Measurements from ENCODE around the gene CISD3. TPM values are rescaled to one million over a fixed set of nuclear protein-coding genes. Genes with fewer than 3 reads are reported as not detected.
A peak's percentile ranks its signal among the peaks of the same experiment; 100 is the strongest.

Gene CISD3
- total RNA-seq, 2 donors from 2014 or later: 17.1 to 17.8 TPM

DNA sequence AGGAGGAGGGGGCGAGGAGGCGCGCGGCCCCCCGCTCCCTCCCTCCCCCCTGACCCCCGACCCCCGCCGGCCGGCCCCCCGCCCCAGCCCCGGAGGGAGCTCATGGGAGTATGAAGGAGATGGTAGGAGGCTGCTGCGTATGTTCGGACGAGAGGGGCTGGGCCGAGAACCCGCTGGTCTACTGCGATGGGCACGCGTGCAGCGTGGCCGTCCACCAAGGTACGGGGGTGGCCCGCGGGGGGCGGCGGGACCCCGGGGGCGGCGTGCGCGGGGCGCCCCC is 24.7 kb upstream of the CISD3 start:
- Histone ChIP-seq H3K27ac (peak overlapping the region; percentile 96 to 98), H3K27me3 (replicated peaks; ENCODE audit: insufficient read depth) (no peaks in the 10 kb centered on the region), H3K9me3 (no peaks in the 10 kb centered on the region), H3K36me3 (peaks cover 0 to 4% of the 10 kb centered on the region in 2 donors), H3K4me3 (peak overlapping the region; percentile 86 to 98), H3K4me1 (replicated peaks) (peaks cover 4% of the 10 kb centered on the region)
- DNase-seq (ENCODE audit: low spot score): no peak
- intact Hi-C loops (cut with DNase I): loop anchor here (1.0 kb wide), 1 partner anchor 25 kb away; the partner anchor contains the start of gene CISD3
- WGBS: under 1% methylated on average over 14 of the region's 32 CpGs
- TF ChIP-seq, protein P1, sequence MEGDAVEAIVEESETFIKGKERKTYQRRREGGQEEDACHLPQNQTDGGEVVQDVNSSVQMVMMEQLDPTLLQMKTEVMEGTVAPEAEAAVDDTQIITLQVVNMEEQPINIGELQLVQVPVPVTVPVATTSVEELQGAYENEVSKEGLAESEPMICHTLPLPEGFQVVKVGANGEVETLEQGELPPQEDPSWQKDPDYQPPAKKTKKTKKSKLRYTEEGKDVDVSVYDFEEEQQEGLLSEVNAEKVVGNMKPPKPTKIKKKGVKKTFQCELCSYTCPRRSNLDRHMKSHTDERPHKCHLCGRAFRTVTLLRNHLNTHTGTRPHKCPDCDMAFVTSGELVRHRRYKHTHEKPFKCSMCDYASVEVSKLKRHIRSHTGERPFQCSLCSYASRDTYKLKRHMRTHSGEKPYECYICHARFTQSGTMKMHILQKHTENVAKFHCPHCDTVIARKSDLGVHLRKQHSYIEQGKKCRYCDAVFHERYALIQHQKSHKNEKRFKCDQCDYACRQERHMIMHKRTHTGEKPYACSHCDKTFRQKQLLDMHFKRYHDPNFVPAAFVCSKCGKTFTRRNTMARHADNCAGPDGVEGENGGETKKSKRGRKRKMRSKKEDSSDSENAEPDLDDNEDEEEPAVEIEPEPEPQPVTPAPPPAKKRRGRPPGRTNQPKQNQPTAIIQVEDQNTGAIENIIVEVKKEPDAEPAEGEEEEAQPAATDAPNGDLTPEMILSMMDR (IDR thresholded peaks at IDR 0.05): no peak
- no peak for TF ChIP-seq POLR2AphosphoS5 (IDR thresholded peaks at IDR 0.05)
- TF ChIP-seq POLR2A (IDR thresholded peaks at IDR 0.05): no peak

- H3K9me3 ChIP-seq: no peaks in the 10 kb centered on the region
- under 1% methylated on average over 27 of the region's 38 CpGs for WGBS
- TF ChIP-seq POLR2A (IDR thresholded peaks at IDR 0.05): no peak
- TF ChIP-seq, protein P1 (IDR thresholded peaks at IDR 0.05): no peak
- TF ChIP-seq POLR2AphosphoS5 (IDR thresholded peaks at IDR 0.05): no peak
- peak overlapping the region; percentile 86 to 98 for H3K4me3 ChIP-seq
- intact Hi-C loops (cut with DNase I): loop anchor here (1.0 kb wide), 1 partner anchor 24 kb away; the partner anchor contains the start of gene CISD3
- H3K27ac ChIP-seq: peak overlapping the region; percentile 96 to 98
- H3K27me3 ChIP-seq (replicated peaks; ENCODE audit: insufficient read depth): no peaks in the 10 kb centered on the region
- peaks cover 0 to 4% of the 10 kb centered on the region in 2 donors for H3K36me3 ChIP-seq
- DNase-seq (ENCODE audit: low spot score): peak; percentile 49
- peaks cover 4% of the 10 kb centered on the region for H3K4me1 ChIP-seq (replicated peaks)
These were observed 24.2 kb upstream of the CISD3 start for GRCh38 chr17:38705803-38706504.

- H3K27me3 ChIP-seq (replicated peaks; ENCODE audit: insufficient read depth): no peaks in the 10 kb centered on the region
- H3K4me1 ChIP-seq (replicated peaks): peaks cover 4% of the 10 kb centered on the region
- intact Hi-C loops (cut with DNase I): no loop called here
- 7% methylated on average over 20 of the region's 20 CpGs for WGBS
- TF ChIP-seq POLR2A (IDR thresholded peaks at IDR 0.05) (no peak), POLR2AphosphoS5 (IDR thresholded peaks at IDR 0.05) (no peak)
- TF ChIP-seq, protein P1 (IDR thresholded peaks at IDR 0.05): no peak
- H3K4me3 ChIP-seq: peak overlapping the region; percentile 86 to 98
- no peak for DNase-seq (ENCODE audit: low spot score)
- no peaks in the 10 kb centered on the region for H3K9me3 ChIP-seq
- peaks cover under 1 to 4% of the 10 kb centered on the region in 2 donors for H3K36me3 ChIP-seq
- peak overlapping the region; percentile 96 to 98 for H3K27ac ChIP-seq
These were observed 23.5 kb upstream of the CISD3 start for GRCh38 chr17:38706505-38707216.

DNA sequence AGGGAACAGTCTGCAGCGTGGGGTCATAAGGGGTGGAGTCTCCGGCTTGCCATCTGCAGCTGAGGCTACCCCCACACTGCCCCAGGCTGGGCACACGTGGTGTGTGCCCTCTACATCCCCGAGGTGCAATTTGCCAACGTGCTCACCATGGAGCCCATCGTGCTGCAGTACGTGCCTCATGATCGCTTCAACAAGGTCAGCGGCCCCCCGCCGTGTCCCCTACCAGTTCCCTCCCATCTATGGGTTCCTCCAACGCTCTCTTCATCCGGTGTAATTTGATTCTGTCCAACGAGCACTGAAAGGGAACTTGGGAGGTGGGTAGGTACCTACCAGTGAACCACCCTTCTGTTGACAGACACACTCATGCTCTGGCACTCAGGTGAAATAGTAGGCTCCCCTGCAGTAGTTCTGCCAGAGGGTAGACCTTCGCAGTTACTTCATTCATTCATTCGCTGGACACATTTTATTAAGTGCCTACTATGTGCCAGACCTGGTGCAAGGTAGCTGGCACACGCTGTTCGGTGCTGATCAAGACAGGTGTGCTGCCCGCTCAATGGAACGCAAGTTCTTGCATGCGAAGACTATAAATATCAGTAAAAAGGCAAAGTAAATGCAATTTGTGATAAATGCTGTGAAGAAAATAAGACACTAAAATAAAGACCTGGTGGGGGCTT is 22.3 kb upstream of the CISD3 start:
- TF ChIP-seq POLR2A (IDR thresholded peaks at IDR 0.05) (no peak), POLR2AphosphoS5 (IDR thresholded peaks at IDR 0.05) (no peak)
- TF ChIP-seq, protein P1 (IDR thresholded peaks at IDR 0.05): no peak
- no peak for DNase-seq (ENCODE audit: low spot score)
- peaks cover 4 to 8% of the 10 kb centered on the region in 2 donors for H3K36me3 ChIP-seq
- 69% methylated on average over 21 of the region's 21 CpGs for WGBS
- intact Hi-C loops (cut with DNase I): no loop called here
- H3K9me3 ChIP-seq: no peaks in the 10 kb centered on the region
- no peak overlapping the region for H3K27ac ChIP-seq
- peaks cover 4% of the 10 kb centered on the region for H3K4me1 ChIP-seq (replicated peaks)
- H3K4me3 ChIP-seq: no peak overlapping the region
- H3K27me3 ChIP-seq (replicated peaks; ENCODE audit: insufficient read depth): no peaks in the 10 kb centered on the region
